GM19023 (cell line): ENCODE results near the gene AGR3.

Source experiments
- ATAC-seq: cut with Tn5 transposase; IDR thresholded peaks from one replicate; pipeline ENCODE4 v1.9.1; 2021; ENCODE audit warnings: mild to moderate bottlenecking, moderate library complexity; ENCODE audit not compliant: unreplicated experiment

Gene AGR3

DNA sequence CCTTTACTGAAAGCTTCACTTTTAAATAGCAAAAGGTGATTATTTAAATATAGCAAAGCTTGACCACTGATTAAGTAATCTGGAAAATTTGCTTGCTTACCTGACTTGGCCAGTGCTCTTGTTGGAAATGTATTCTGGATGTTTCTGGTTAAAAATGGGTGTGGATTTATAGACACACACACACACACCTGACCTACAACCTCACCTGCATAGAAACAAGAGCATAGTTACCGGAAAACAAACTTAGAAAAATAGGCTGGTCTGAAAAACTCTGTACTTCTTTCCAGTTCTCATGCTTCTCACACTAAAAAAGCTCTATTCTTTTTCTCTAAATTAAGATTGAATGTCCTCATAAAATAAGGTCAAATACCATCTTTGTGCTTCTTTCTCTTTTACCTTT, at the start of gene AGR3:
Gene AGR3, minus strand, starts transcription at position 140 of the 400 bp plus-strand sequence. CDS start 3,365 bp downstream, outside the sequence.
- ATAC-seq = no peak

DNA sequence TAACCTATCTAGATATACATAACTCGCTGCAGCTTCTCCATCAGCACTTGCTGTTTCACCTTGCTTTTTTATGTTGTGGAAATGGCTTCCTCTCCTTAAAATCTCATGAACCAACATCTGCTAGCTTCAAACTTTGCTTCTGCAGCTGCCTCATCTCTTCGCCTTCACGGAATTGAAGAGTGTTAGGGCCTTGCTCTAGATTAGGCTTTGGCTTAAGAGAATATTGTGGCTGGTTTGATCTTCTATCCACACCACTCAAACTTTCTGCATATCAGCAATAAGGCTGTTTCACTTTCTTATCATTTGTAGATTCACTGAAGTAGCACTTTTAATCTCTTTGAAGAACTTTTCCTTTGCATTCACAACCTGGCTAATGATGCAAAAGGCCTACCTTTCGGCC, 49.2 kb upstream of the AGR3 start:
- no peak for ATAC-seq

DNA sequence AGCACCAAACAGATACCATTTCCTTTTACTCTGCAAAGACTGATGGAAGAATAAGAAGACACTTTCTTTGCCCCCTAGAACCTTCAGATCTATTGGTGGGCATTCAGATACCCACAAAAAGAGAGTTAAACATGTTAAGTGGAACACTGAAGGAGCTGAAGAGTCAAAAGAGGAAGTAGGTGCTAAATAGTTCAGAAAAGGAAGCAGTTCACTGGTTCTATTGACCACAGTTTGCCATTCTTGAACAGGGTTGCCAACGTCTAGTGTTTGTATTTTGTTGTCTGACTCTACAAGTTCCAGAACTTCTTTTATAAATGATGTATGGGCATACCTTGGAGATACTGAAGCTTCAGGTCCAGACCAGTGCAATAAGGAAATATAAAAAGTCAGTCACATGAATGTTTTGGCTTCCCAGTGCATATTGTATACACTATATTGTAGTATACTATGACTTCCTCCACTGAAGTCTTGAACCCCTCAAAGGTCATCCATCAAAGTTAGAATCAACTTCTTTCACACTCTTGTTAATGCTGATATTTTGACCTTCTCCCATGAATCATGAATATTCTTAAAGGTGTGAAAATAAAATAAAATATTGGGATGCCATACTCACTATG, 47.5 kb upstream of the AGR3 start:
- peak; percentile 69 for ATAC-seq

DNA sequence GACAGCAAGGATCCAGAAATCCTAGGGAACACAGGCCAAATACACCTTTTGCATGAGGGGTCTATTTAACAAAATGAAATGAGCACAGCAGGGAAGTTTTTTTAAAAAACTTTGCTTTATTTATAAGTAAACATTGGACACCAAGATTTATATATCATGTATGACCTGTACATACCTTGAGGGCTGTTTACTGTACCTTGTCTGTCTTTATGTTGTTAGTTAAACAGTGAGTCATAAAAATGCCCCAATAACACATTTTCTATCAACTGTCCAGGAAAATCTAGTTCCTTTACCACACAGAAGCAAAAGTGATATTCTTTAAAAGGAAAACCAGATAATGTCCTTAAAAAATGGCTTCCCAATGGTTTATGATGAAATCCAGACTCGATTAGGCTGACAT, 45.1 kb upstream of the AGR3 start:
- no peak for ATAC-seq

DNA sequence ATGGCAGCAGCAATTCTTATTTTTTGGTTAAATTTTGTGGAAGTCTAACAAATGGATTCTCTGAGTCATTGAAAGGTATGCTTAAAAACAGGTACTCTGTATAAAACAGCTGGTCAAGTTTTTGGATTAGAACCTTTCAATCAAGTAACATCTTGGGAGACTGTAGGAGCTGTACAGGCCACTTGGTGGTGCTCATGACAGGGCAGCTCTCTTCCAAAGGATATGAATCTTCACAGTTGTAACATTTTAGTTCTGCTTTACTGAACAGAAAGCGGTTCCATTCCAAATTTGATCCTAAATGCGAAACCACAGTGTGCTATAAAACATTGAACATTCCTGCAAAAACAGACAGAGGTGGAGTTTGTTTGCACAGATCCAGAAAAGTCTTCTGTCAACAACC, 44.5 kb upstream of the AGR3 start:
- ATAC-seq = no peak

DNA sequence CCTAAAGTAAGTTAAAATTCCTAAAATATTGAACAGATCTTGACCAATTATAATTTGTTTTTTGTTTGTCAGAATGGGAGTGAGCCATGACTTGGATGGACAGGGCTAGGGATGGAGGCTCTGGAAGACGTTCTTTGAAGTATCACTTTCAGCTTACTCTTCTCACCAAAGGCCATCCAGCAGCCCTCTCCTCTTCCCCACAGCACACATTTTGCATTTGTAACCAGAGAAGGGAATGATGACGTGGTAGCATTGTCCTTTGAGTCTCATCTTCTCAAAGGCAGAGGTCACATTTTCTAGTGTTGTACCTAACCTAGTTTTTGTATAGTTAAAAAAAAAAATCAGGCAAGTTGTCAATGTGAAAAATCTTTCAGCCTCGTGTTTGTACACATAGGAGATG, 43.8 kb upstream of the AGR3 start:
- no peak for ATAC-seq

DNA sequence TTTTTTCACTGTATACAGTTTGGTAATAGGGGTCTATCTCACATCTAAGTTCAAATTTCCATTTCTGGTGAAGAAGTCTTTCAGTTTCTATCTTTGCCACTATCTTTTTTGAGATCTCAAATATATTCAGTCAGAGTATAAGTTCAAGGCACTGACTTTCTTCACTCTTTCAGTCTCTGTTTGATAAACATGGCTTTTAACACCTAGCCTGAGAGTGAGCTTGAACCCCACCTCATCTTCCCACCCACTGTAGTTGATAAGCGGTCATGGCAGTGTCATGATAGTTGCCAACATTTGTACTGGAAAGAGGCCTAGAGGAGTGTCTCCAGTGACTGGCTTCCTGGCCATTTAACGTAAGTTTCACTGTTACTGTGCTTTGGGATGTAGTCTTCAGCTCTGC, 41.2 kb upstream of the AGR3 start:
- no peak for ATAC-seq

DNA sequence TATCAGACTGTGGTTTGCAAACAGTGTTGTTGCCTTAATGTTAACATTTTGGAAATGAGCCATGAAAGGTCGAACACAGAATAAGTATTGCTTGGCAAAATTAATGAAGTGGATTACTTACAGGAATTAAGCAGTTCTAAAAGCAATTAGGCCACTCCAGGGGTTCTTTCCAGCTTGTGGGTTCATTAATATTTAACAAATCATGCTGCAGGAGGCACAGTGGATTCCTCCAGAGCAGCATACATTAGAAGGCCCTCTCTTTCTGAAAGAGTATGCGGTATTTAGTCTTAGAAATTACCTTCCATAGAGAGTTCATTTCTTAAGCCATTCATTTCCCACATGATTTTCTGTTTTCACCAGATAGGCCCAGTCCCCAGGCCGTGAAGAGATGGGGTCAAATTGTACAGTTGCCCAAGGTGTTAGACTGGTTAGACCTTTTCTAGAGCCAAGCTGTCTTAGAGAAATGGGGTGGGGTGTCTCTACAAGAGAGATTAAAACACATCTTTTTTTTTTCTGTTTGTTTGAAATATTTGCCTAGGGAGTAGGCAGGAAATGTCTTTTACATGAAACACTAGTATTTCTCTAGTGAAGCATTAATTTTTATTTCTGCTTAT, 40.0 kb upstream of the AGR3 start:
- ATAC-seq = no peak

DNA sequence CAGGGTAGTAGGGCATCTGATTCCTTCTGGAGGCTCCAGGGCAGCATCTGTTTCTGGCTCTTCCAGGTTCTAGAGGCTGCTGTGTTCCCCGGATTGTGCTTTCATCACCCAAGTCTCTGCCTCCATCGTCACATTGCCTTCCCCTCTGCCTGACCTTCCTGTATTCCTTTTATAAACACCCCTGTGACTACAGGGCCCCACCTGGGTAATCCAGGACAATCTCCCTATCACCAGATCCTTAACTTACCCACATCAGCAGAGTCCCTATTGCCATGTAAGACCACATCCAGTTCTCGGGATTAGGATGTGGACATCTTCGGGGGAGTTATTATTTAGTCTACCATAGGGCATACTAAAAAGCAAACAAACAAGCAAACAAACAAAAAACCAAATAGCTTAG, 39.4 kb upstream of the AGR3 start:
- no peak for ATAC-seq

DNA sequence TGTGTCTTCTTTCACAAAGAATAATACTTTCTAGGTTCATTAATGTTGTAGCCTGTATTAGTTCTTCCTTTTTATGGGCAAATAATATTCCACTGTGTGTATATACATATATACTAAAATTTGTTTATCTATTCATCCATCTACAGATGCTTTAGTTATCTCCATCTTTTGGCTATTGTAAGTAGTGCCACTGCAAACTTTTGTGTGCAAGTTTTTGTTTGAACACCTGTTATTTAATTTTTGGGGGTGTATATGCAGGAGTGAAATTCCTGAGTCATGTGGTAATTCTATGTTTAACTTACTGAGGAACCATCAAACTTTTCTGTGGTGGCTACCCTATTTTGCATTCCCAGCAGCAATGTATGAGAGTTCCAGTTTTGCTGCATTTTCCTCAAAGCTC, 37.7 kb upstream of the AGR3 start:
- no peak for ATAC-seq

DNA sequence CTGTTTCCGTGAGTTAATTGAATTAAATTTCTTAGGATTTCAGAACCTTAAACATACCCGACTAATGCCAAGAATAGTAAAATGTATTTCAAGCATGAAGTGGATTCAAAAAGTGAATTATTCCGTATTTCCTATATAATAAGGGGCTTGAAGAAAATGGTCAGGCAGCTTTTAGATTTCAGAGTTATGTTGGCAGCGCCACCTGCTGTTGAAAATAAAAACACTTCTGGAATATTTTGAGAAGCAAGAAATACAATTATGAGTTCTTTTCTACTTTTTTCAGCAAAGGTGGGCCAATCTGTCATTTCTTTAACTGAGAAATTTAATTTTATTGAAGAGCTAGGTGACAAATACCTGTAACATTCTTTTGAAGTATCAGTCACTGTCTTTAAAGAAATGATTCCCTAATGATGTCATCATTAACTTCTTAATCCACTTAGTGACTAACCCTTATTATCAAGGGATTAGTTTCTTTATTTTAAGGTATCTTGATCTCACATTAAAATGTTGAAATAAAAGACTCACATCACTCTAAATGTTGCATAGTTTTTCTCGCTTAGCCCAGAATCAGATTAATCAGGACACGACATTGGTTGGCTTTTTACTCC, 36.6 kb upstream of the AGR3 start:
- ATAC-seq = no peak

DNA sequence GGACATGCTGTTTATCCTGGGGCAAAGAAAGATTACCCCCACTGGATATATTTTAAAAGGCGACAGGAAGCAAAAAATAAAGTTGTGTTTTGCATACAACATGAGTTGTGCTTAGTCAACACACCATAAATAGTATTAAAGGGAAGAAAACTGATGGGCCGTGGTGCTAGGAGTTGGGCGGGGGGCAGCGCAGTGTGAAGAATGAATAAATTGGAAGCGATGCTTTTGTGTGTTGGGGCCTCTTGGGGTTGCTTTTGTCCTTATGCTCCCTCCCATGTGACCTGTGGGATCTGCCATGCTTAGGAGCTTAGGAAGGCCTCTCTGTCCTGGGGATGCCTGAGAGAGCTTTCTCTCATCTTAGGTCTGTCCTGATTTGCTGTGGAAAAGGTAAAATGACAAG, 35.0 kb upstream of the AGR3 start:
- no peak for ATAC-seq

DNA sequence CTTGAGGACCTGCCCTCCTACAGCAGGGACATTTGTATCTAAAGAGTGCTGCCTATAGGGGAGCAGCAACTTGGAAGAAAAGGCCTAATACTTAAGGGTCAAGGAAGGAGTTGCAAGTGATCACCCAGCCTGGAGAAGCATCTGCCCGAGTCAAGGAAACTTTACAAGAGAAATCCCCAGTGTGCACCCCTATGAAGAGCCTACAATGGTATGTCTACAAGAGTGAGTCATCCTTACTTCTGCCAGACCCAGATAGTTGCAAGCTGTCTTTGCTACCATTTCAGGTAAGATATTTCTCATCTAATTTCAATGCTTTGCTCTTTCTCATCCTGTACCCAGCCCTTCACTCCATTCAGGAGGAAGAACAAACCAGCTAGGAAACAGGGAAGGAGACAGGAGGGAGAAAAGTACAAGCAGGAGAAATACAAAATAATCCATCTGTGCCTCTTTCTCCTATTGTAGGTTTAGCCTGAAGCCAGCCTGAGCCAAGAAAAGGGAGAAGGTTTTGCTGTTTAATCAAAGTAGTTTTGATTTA, 34.4 kb upstream of the AGR3 start:
- no peak for ATAC-seq

DNA sequence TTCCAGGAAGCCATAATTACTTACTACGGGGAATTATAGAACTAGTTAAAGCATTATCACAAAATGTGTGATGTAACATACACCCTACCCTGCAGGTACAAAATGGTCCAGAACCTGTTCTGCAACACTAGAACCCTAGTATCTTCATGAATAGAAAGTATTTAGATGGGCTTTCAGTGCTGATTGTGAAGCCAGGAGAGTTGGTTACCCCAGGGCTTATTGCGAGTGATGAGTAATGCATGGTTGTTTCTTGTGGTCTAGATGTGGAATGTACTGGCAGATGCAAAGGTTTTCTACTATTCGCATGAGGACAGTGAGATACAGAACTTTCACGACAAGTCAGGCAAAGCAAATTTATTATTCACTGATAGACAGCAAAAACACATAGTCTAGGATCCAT, 33.6 kb upstream of the AGR3 start:
- no peak for ATAC-seq

DNA sequence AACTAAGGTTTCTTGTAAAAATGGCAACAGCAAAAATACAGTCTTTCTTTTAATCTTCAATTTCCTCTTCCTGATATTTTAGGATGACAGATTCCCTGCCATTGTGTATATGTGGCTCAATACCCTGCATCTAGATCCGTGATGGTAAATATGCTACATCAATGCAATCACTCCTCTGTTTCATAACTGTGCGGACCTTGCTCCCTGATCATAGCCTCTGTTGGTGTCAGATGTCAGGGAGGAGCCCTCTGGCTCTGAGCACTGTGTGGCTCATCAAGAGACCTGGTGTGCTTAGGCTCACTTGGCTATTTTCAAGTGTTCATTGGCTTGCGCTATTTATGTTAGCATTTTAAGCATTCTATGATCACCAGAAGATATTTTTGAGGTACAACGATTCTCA, 33.0 kb upstream of the AGR3 start:
- ATAC-seq = no peak

DNA sequence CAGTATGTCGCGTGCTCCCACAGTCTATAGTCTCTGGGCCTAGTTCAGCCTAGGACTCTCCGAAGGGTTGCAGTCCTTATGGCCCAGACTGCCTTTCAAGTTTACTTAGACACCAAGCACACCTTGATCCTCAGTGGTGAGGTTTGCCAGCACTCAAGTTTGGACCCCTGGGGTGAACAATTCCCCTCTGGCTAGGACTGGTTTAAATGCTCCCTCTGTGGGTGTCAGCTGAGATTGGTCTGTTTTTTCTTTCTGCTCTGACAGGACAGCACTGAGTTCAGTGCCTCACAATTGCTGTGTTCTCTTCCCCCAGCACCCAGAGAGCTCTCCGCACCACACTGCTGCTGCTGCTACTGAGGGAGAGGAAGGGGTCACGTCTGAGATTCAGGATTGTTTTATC, 31.9 kb upstream of the AGR3 start:
- ATAC-seq = no peak

DNA sequence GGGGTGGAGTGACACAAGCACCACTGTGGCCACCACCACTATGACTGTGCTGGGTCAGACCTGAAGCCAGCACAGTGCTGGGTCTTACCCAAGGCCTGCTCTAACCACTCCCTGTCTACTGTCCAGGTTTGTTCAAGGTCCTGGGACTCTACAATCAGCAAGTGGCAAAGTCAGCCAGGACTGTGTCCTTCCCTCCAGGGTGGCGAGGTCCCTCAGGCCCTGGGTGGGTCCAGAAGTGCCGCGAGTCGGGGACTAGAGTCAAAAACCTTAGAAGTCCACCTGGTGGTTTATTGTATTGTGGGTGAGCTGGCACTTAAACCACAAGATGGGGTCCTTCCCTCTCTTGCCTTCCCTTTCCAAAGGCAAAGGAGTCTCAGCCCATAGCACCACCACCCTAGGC, 30.8 kb upstream of the AGR3 start:
- ATAC-seq = no peak

DNA sequence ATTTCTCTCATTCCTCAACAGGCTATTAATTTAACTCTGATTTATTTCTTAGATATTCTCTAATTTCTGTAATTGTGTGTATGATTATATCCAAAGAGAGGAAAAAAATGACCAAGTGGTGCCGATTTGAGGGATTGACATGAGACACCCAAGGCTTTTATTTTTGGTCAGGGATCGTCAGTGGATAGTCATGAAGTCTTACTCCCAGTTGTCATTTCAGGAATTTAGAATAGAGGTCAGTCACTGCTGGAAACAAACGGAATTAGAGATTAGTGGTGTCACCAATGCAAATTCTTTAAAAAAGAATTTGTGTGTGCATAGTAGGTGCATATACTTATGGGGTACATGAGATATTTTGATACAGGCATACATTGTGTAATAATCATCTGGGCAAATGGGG, 26.8 kb upstream of the AGR3 start:
- no peak for ATAC-seq

DNA sequence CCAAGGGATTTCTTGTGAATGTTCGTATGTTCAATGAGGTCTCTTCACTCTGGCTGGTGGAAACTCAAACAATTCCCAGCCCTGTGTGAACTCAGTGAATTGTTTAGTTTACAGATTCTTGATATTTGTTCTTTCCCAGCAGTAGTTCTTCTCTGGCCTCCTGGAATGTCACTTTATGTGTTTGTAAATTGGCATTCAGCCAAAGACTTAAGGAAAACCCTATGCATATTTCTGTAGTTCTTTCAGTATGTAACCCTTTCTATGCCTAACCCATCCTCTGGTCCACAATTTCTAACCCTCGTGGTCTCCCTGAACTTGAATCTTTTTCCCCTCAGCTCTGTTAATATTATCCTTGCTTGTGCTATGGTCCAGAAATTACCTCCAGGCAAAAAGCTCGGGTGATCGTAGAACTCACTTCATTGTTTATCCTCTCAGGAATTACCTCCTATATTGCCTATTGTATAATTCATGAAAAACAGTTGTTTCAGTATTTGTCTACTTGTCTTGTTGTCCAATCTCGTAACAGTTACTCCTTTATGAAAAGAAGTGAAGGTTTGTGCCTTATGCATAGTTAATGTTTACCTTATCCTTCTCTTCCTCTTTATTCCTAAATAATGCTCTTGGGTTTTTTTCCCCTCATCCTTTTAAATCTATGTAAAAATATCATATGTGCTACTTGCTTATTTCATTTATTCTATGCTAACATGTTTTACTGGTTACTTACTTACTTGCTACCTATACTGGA, 23.7 kb upstream of the AGR3 start:
- ATAC-seq = no peak

DNA sequence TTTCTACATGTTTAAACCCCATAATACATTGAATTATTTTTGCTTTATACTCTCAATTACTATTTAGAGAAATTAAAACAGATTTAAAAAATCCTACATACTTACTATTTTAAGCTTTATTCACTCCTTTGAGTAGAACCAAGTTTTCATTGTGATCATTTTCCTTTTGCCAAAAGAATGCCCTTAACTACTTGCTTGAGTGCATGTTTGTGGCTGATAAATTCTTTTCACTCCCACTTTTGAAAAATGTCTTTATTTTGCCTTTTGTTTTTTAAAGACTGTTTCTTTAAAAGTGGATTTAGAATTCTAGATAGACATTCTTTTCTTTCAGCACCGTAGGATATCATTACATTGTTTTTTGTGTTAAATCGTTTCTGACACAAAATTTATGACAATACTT, 22.3 kb upstream of the AGR3 start:
- no peak for ATAC-seq

DNA sequence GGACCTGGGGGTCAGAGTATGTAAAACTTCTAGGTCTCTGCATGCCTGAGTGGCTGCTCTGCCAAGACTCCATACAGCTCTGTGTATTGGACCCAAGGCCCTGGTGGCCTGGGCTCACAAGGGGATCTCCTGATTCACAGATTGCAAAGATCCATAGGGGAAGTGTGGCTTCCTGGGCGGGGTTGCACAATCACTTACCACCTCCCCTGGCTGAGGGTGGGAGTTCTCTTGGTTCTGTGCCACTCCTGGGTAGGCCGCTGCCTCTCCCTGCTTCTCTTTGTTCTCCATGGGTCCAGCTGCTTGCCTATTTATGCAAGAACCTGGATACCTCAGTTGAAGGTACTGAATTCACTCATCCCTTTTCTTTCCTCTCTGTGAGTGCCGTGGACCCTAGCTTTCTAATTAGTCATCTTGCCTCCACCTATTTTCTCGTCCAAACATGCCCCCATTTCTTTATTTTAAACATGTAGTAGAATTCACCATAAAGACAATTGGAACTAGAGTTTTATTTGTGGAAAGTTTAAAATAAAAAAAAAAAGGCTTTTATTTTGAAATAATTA, 18.5 kb upstream of the AGR3 start:
- ATAC-seq = no peak
